Brain microvascular endothelial cell (primary cell): Measurements from ENCODE around the gene AIF1.
A peak's percentile ranks its signal among the peaks of the same experiment; 100 is the strongest.

Experiments
- DNase-seq: peaks from one replicate; pipeline ENCODE4 v3.0.0-alpha.2; 2020
- H3K27ac ChIP-seq: fragments of 250-450 bp; sonication (Bioruptor Pico); 2 replicates; pipeline ENCODE4 v1.5.1; 2020; ENCODE audit warnings: mild to moderate bottlenecking, moderate library complexity
- H3K27me3 ChIP-seq: fragments of 250-450 bp; sonication (Bioruptor Pico); replicated peaks from 2 replicates; pipeline ENCODE4 v1.5.1; 2020; ENCODE audit warnings: mild to moderate bottlenecking
- H3K36me3 ChIP-seq: fragments of 250-450 bp; sonication (Bioruptor Pico); replicated peaks from 2 replicates; pipeline ENCODE4 v1.5.1; 2020; ENCODE audit warnings: mild to moderate bottlenecking
- H3K4me3 ChIP-seq: 2 replicates; pipeline ENCODE4 v1.5.1; 2011; ENCODE audit warnings: low read depth, mild to moderate bottlenecking, control low read depth, low read length, moderate library complexity
- CTCF ChIP-seq: IDR thresholded peaks from 2 replicates; pipeline ENCODE4 v1.5.1; 2011; ENCODE audit warnings: low read depth, mild to moderate bottlenecking, moderate library complexity, low read length, control low read depth, inconsistent platforms; ENCODE audit errors: missing control alignments
- in situ Hi-C: cut with HindIII; loops from 2 replicates; pipeline ENCODE4 v1.10.0; 2017; ENCODE audit warnings: low sequenced_read_pairs, low pct_ligation_motif_present

The AIF1 gene

GRCh38 chr6:31641370-31641769 lies 26.3 kb downstream of the AIF1 start:
- in situ Hi-C loops: no loop called here
- DNase-seq: no peak
- TF ChIP-seq CTCF: no peak
- Histone ChIP-seq H3K4me3 (no peak overlapping the region), H3K27me3 (no peaks in the 10 kb centered on the region), H3K27ac (no peak overlapping the region), H3K36me3 (peaks cover 80% of the 10 kb centered on the region)

GRCh38 chr6:31642798-31643570 lies 27.9 kb downstream of the AIF1 start:
- in situ Hi-C loops: no loop called here
- TF ChIP-seq CTCF: no peak
- H3K4me3 ChIP-seq: no peak overlapping the region
- DNase-seq: no peak
- H3K36me3 ChIP-seq: peaks cover 79% of the 10 kb centered on the region
- no peak overlapping the region for H3K27ac ChIP-seq
- no peaks in the 10 kb centered on the region for H3K27me3 ChIP-seq

- no peak for TF ChIP-seq CTCF
- DNase-seq: no peak
- Histone ChIP-seq H3K27ac (no peak overlapping the region), H3K4me3 (no peak overlapping the region), H3K36me3 (peaks cover 81% of the 10 kb centered on the region), H3K27me3 (no peaks in the 10 kb centered on the region)
- in situ Hi-C loops: no loop called here
Observed at GRCh38 chr6:31643818-31644454, 28.9 kb downstream of the AIF1 start.

GRCh38 chr6:31645325-31645724 lies 30.3 kb downstream of the AIF1 start:
- H3K36me3 ChIP-seq: peaks cover 78% of the 10 kb centered on the region
- in situ Hi-C loops: no loop called here
- H3K4me3 ChIP-seq: no peak overlapping the region
- H3K27ac ChIP-seq: no peak overlapping the region
- no peaks in the 10 kb centered on the region for H3K27me3 ChIP-seq
- no peak for TF ChIP-seq CTCF
- no peak for DNase-seq

GRCh38 chr6:31651602-31652191 lies 36.7 kb downstream of the AIF1 start:
- H3K27ac ChIP-seq: peak overlapping the region; percentile 98
- peak; percentile 79 for DNase-seq
- in situ Hi-C loops: no loop called here
- H3K36me3 ChIP-seq: peaks cover 28% of the 10 kb centered on the region
- no peaks in the 10 kb centered on the region for H3K27me3 ChIP-seq
- H3K4me3 ChIP-seq: peak overlapping the region; percentile 87
- no peak for TF ChIP-seq CTCF
